B cell (primary cell): ENCODE results near the gene RAB31.

Experiments
- EZH2 ChIP-seq: IDR thresholded peaks from 2 replicates; pipeline ENCODE4 v1.6.1; 2012; ENCODE audit warnings: borderline replicate concordance, low read depth, mild to moderate bottlenecking, moderate library complexity, low read length; ENCODE audit not compliant: insufficient read depth, poor library complexity, severe bottlenecking
- TF ChIP-seq, protein P1 (sequence below): fragments of 200-600 bp; IDR thresholded peaks from one replicate; pipeline ENCODE4 v1.8.0; 2022; ENCODE audit warnings: antibody characterized with exemption, mild to moderate bottlenecking

DNA sequence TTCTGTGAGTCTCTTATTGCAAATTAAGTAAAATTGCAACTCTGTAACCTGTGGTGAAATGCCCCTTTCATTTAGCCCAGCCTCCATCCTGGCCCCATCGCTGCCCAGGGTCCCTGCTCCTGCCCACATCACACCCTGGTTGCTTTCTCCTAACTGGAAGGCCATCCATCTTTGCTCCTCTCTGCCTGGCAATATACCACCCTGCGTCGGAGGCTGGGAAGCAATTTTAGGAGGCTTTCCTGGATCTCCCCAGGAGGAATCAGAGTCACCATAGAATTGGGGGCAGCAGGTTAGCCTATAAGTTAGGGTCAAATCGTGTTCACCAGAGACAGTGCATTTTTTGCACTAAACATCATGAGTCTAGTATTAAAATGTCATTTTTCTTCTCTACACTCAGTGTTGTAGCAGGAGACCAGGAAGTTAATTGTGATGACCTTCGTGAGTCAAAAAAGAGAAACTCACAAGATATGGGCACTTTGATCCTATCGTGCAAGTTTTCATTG is 163.2 kb downstream of the RAB31 start:
- TF ChIP-seq EZH2 = no peak
- TF ChIP-seq, protein P1, sequence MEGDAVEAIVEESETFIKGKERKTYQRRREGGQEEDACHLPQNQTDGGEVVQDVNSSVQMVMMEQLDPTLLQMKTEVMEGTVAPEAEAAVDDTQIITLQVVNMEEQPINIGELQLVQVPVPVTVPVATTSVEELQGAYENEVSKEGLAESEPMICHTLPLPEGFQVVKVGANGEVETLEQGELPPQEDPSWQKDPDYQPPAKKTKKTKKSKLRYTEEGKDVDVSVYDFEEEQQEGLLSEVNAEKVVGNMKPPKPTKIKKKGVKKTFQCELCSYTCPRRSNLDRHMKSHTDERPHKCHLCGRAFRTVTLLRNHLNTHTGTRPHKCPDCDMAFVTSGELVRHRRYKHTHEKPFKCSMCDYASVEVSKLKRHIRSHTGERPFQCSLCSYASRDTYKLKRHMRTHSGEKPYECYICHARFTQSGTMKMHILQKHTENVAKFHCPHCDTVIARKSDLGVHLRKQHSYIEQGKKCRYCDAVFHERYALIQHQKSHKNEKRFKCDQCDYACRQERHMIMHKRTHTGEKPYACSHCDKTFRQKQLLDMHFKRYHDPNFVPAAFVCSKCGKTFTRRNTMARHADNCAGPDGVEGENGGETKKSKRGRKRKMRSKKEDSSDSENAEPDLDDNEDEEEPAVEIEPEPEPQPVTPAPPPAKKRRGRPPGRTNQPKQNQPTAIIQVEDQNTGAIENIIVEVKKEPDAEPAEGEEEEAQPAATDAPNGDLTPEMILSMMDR = no peak
